K562 (cell line): Measurements from ENCODE around the gene OTULIN. TPM values are rescaled to one million over a fixed set of nuclear protein-coding genes. Genes with fewer than 3 reads are reported as not detected.
A peak's percentile ranks its signal among the peaks of the same experiment; 100 is the strongest.

Source experiments
- AFF4 ChIP-seq: sonication (generic); formaldehyde crosslinking; IDR thresholded peaks from 2 replicates; pipeline ENCODE4 v1.8.0; 2023; ENCODE audit warnings: mild to moderate bottlenecking, missing genetic modification reagents
- ARID2 ChIP-seq: fragments of 450-650 bp; IDR thresholded peaks from 2 replicates; pipeline ENCODE4 v1.6.1; 2017; ENCODE audit warnings: antibody characterized with exemption, mild to moderate bottlenecking
- CEBPG ChIP-seq, 3 experiments: fragments of 200-800 bp in 1 of 3; sonication (Bioruptor generic) in 1 of 3; sonication (generic) in 1 of 3; formaldehyde crosslinking in 1 of 3; IDR thresholded peaks in 2 of 3; conservative IDR thresholded peaks in 1 of 3; 2 replicates each; pipeline versions ENCODE4 v1.6.1 to v1.8.0; 2016 to 2022; ENCODE audit warnings: missing compliant biosample characterization in 2 of 3, missing genetic modification characterization in 2 of 3, mild to moderate bottlenecking in 1 of 3, missing genetic modification reagents in 1 of 3
- CTCFL ChIP-seq: IDR thresholded peaks from 2 replicates; pipeline ENCODE4 v1.6.1; 2011; ENCODE audit warnings: borderline replicate concordance, low read depth, mild to moderate bottlenecking, moderate library complexity, low read length; ENCODE audit not compliant: insufficient read depth, poor library complexity, severe bottlenecking
- DDX20 ChIP-seq: fragments of 450-650 bp; IDR thresholded peaks from 2 replicates; pipeline ENCODE4 v1.6.1; 2016; ENCODE audit warnings: missing genetic modification characterization, low read depth, mild to moderate bottlenecking, missing compliant biosample characterization, moderate library complexity
- EP300 ChIP-seq: IDR thresholded peaks from 2 replicates; pipeline ENCODE4 v1.6.1; 2012; ENCODE audit warnings: low read length, improper control_type of control experiment
- HNRNPH1 ChIP-seq: fragments of 200-400 bp; formaldehyde crosslinking; optimal IDR thresholded peaks from 2 replicates; pipeline ENCODE3; 2017; ENCODE audit warnings: low read depth, mild to moderate bottlenecking, low read length, moderate library complexity
- KLF13 ChIP-seq: fragments of 450-650 bp; IDR thresholded peaks from 2 replicates; pipeline ENCODE4 v1.6.1; 2016; ENCODE audit warnings: missing genetic modification characterization, low read depth, mild to moderate bottlenecking, missing compliant biosample characterization, moderate library complexity, borderline replicate concordance
- MCM5 ChIP-seq: fragments of 450-650 bp; IDR thresholded peaks from 2 replicates; pipeline ENCODE4 v1.6.1; 2016; ENCODE audit warnings: low read depth
- MYC ChIP-seq, 2 experiments: fragments of 250-450 bp in 1 of 2; sonication (Bioruptor Pico) in 1 of 2; IDR thresholded peaks; 2 replicates each; pipeline versions ENCODE4 v1.5.1 to v1.6.1; 2012 to 2021; ENCODE audit warnings: low read depth in 2 of 2, borderline replicate concordance in 1 of 2, improper control_type of control experiment in 1 of 2, low read length in 1 of 2, mild to moderate bottlenecking in 1 of 2, moderate library complexity in 1 of 2
- NELFE ChIP-seq: IDR thresholded peaks from 2 replicates; pipeline ENCODE4 v1.6.1; 2011; ENCODE audit warnings: mild to moderate bottlenecking; ENCODE audit not compliant: insufficient read depth, insufficient read length
- NR3C1 ChIP-seq: sonication (generic); formaldehyde crosslinking; IDR thresholded peaks from 2 replicates; pipeline ENCODE4 v1.8.1; 2022; ENCODE audit warnings: missing genetic modification reagents
- SUPT5H ChIP-seq: fragments of 450-650 bp; IDR thresholded peaks from 2 replicates; pipeline ENCODE4 v1.6.1; 2016
- TRIM25 ChIP-seq: fragments of 450-650 bp; IDR thresholded peaks from 2 replicates; pipeline ENCODE4 v1.7.0; 2016; ENCODE audit warnings: borderline replicate concordance
- ZNF23 ChIP-seq: fragments of 250-450 bp; sonication (Bioruptor Pico); IDR thresholded peaks from 2 replicates; pipeline ENCODE4 v1.4.0; 2020; ENCODE audit warnings: mild to moderate bottlenecking
- ZNF445 ChIP-seq: fragments of 250-450 bp; sonication (Bioruptor Pico); IDR thresholded peaks from 2 replicates; pipeline ENCODE4 v1.4.0; 2020; ENCODE audit warnings: low read depth, mild to moderate bottlenecking, moderate library complexity
- ZNF76 ChIP-seq: fragments of 250-450 bp; sonication (Bioruptor Pico); IDR thresholded peaks from 2 replicates; pipeline ENCODE4 v1.4.0; 2020; ENCODE audit warnings: mild to moderate bottlenecking, moderate library complexity, borderline replicate concordance
- polyA plus RNA-seq, 8 experiments: library from polyadenylated mRNA; depleted of rRNA in 4 of 8; stranded (reverse) in 5 of 8; unstranded in 3 of 8; fragments of >200 nt; fragmentation: Nextera tagmentation in 2 of 8; fragmentation: Illumina TruSeq in 1 of 8; extraction: Ambion mirVana in 2 of 8; extraction: Trizol in 1 of 8; gene quantifications; 2 replicates each; pipeline versions ENCODE4 v1.2.1 to v1.2.3, GENCODE V29; 2011 to 2014; ENCODE audit warnings: inconsistent platforms in 1 of 8, missing spikeins in 1 of 8
- total RNA-seq, 7 experiments: library from RNA; depleted of rRNA in 6 of 7; stranded (reverse); fragments of >200 nt in 6 of 7; fragmentation: Illumina TruSeq in 2 of 7; extraction: Trizol in 2 of 7; gene quantifications; 2 replicates each; pipeline versions ENCODE4 v1.2.1 to v1.2.3, GENCODE V29; 2011 to 2021; ENCODE audit warnings: low replicate concordance in 1 of 7
- TF ChIP-seq, protein P1 (sequence below): fragments of 450-650 bp; formaldehyde crosslinking; IDR thresholded peaks from 2 replicates; pipeline ENCODE4 v1.4.0; 2020; ENCODE audit warnings: mild to moderate bottlenecking, moderate library complexity

The OTULIN gene
- total and polyA plus RNA-seq, 9 of the 15 experiments (the other 6 are each of a cell fraction or from before 2014, with no cell fraction given) = 3.3 to 33.6 (median 20.1) TPM

DNA sequence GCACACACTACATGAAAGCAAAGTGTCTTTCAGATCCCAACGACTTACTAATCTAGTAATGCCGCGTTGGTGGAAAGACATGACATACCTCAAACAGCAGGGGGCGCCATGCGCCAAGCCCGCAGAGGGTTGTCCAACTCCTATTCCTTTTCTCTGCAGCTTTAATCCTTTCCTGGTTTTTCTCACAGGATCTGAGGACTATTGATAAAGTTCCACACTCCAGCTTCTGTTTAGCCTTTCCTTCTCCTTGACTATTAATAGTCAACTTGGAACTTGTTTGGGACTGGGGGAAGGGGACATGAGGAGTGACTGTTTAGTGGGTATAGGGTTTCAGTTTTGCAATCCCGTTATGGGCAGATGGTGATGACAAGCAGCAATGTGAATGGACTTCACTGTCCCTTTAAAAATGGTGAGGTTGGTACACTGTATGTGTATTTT, 62.9 kb downstream of the OTULIN start (continued):
- TF ChIP-seq MYC (IDR thresholded peaks at IDR 0.05; ENCODE audit: low read depth, low read length) (0 out of 2 replicates have a peak, but pooled peaks have one; percentile 25), MYC (CRISPR knock-in tag; IDR thresholded peaks at IDR 0.05; ENCODE audit: borderline replicate concordance, low read depth) (no peak), HNRNPH1 (no peak), ZNF76 (CRISPR knock-in tag) (no peak), CEBPG (CRISPR knock-in tag; IDR thresholded peaks at IDR 0.05) (no peak), CEBPG (tag; conservative IDR thresholded peaks at IDR 0.05 in 1 of 2, IDR thresholded peaks at IDR 0.05 in 1 of 2) (no peak; a peak in 1 of 4 replicates), CTCFL (peak; percentile 56), NELFE (no peak), KLF13 (tag) (no peak), EP300 (no peak), AFF4 (no peak), ZNF23 (CRISPR knock-in tag) (no peak), NR3C1 (CRISPR knock-in tag) (no peak), ZNF445 (CRISPR knock-in tag) (no peak), SUPT5H (no peak), MCM5 (no peak), TRIM25 (no peak), ARID2 (peak; percentile 66; the same call in 1 of the 2 replicates), DDX20 (tag) (no peak)
- TF ChIP-seq, protein P1, sequence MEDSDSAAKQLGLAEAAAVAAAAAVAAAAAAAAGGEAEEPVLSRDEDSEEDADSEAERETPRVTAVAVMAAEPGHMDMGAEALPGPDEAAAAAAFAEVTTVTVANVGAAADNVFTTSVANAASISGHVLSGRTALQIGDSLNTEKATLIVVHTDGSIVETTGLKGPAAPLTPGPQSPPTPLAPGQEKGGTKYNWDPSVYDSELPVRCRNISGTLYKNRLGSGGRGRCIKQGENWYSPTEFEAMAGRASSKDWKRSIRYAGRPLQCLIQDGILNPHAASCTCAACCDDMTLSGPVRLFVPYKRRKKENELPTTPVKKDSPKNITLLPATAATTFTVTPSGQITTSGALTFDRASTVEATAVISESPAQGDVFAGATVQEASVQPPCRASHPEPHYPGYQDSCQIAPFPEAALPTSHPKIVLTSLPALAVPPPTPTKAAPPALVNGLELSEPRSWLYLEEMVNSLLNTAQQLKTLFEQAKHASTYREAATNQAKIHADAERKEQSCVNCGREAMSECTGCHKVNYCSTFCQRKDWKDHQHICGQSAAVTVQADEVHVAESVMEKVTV = peak; percentile 96
- TF ChIP-seq, all 486 proteins: peak for 23
